T-helper 1 cell (primary cell): ENCODE results near the gene SORCS2.
A peak's percentile ranks its signal among the peaks of the same experiment; 100 is the strongest.

Experiments used
- DNase-seq, 5 donors: peaks; one replicate each; pipeline ENCODE4 v3.0.0-alpha.2; 2012 to 2020

Gene SORCS2

GRCh38 chr4:7647600-7648543, 455.5 kb downstream of the SORCS2 start:
- DNase-seq: peak in 1 of 5 donors; percentile 17

GRCh38 chr4:7648544-7649395, 456.4 kb downstream of the SORCS2 start:
- no peak for DNase-seq

- DNase-seq: no peak
Measured at GRCh38 chr4:7649411-7649740, 457.0 kb downstream of the SORCS2 start.

GRCh38 chr4:7649741-7650531, 457.6 kb downstream of the SORCS2 start:
- DNase-seq: peak in 4 of 5 donors; percentile 13 to 84 (median 22)

GRCh38 chr4:7650606-7651385, 458.5 kb downstream of the SORCS2 start:
- DNase-seq: peak in 1 of 5 donors; percentile 41

- DNase-seq: no peak
Measured at GRCh38 chr4:7651461-7651921, 459.2 kb downstream of the SORCS2 start.

GRCh38 chr4:7652006-7652405, 459.7 kb downstream of the SORCS2 start:
- no peak for DNase-seq

GRCh38 chr4:7652451-7652881, 460.1 kb downstream of the SORCS2 start:
- DNase-seq: no peak

- DNase-seq: no peak
Measured at GRCh38 chr4:7652906-7653305, 460.6 kb downstream of the SORCS2 start.

GRCh38 chr4:7653510-7654369, 461.4 kb downstream of the SORCS2 start:
- DNase-seq: no peak

GRCh38 chr4:7654550-7655445, 462.5 kb downstream of the SORCS2 start:
- no peak for DNase-seq

GRCh38 chr4:7655511-7656243, 463.3 kb downstream of the SORCS2 start:
- DNase-seq: no peak

- no peak for DNase-seq
Measured at GRCh38 chr4:7656244-7656800, 464.0 kb downstream of the SORCS2 start.

GRCh38 chr4:7657545-7658297, 465.4 kb downstream of the SORCS2 start:
- DNase-seq: no peak

- no peak for DNase-seq
Measured at GRCh38 chr4:7658341-7659204, 466.2 kb downstream of the SORCS2 start.

- no peak for DNase-seq
Measured at GRCh38 chr4:7659429-7660175, 467.3 kb downstream of the SORCS2 start.
